HL-60 (cell line): Measurements from ENCODE around the gene TEC.
A peak's percentile ranks its signal among the peaks of the same experiment; 100 is the strongest.

Source experiments
- DNase-seq, 2 experiments: peaks; one replicate each; pipeline ENCODE4 v3.0.0-alpha.2; 2010 to 2020; ENCODE audit warnings: low read depth in 1 of 2, low spot score in 1 of 2
- H3K27ac ChIP-seq: fragments of 250-450 bp; sonication (Bioruptor Pico); replicated peaks from 2 replicates; pipeline ENCODE4 v1.5.1; 2020; ENCODE audit warnings: mild to moderate bottlenecking, moderate library complexity
- H3K27me3 ChIP-seq: fragments of 250-450 bp; sonication (Bioruptor Pico); 2 replicates; pipeline ENCODE4 v1.5.1; 2021; ENCODE audit warnings: mild to moderate bottlenecking, moderate library complexity; ENCODE audit not compliant: insufficient read depth, poor library complexity, severe bottlenecking
- H3K4me3 ChIP-seq: replicated peaks from 2 replicates; pipeline ENCODE4 v1.5.1; 2011; ENCODE audit warnings: mild to moderate bottlenecking, control low read depth, low read length; ENCODE audit not compliant: insufficient read depth
- CTCF ChIP-seq: IDR thresholded peaks from one replicate; pipeline ENCODE4 v1.5.1; 2011; ENCODE audit warnings: low read length, control low read depth, inconsistent platforms; ENCODE audit not compliant: insufficient read depth
- GABPA ChIP-seq: IDR thresholded peaks from 2 replicates; pipeline ENCODE4 v1.6.1; 2012; ENCODE audit warnings: low read depth
- POLR2AphosphoS5 ChIP-seq: IDR thresholded peaks from 2 replicates; pipeline ENCODE4 v1.6.1; 2012; ENCODE audit warnings: low read depth
- SPI1 ChIP-seq: IDR thresholded peaks from 2 replicates; pipeline ENCODE4 v1.6.1; 2012; ENCODE audit warnings: low read depth, mild to moderate bottlenecking, borderline replicate concordance
- TF ChIP-seq, protein P1 (sequence below): IDR thresholded peaks from 2 replicates; pipeline ENCODE4 v1.6.1; 2012; ENCODE audit warnings: low read depth; ENCODE audit not compliant: insufficient replicate concordance

TEC gene

DNA sequence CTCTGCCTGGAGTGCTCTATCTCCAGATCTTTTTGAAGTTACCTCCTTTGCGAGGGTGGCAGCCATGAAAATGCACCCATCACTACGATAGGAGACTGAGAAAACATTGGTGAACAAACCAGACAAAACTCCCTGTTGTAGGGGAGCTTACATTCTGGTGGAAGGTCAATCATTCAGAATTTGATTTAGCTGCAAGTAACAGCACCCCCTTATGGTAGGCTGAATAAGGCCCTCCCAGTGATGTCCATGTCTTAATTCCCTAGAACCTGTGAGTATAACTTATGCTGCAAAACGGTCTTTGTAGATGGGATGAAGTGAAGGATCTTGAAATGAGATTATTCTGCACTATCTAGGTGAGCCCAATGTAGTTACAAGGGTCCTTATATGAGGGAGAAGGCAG, 5.6 kb upstream of the TEC start:
- DNase-seq = peak in 1 of 2 experiments; percentile 30
- TF ChIP-seq CTCF = peak; percentile 66
- TF ChIP-seq GABPA = no peak

GRCh38 chr4:48271626-48272025, 2.0 kb upstream of the TEC start:
- TF ChIP-seq CTCF (no peak), POLR2AphosphoS5 (no peak), GABPA (no peak), SPI1 (no peak)
- TF ChIP-seq, protein P1, sequence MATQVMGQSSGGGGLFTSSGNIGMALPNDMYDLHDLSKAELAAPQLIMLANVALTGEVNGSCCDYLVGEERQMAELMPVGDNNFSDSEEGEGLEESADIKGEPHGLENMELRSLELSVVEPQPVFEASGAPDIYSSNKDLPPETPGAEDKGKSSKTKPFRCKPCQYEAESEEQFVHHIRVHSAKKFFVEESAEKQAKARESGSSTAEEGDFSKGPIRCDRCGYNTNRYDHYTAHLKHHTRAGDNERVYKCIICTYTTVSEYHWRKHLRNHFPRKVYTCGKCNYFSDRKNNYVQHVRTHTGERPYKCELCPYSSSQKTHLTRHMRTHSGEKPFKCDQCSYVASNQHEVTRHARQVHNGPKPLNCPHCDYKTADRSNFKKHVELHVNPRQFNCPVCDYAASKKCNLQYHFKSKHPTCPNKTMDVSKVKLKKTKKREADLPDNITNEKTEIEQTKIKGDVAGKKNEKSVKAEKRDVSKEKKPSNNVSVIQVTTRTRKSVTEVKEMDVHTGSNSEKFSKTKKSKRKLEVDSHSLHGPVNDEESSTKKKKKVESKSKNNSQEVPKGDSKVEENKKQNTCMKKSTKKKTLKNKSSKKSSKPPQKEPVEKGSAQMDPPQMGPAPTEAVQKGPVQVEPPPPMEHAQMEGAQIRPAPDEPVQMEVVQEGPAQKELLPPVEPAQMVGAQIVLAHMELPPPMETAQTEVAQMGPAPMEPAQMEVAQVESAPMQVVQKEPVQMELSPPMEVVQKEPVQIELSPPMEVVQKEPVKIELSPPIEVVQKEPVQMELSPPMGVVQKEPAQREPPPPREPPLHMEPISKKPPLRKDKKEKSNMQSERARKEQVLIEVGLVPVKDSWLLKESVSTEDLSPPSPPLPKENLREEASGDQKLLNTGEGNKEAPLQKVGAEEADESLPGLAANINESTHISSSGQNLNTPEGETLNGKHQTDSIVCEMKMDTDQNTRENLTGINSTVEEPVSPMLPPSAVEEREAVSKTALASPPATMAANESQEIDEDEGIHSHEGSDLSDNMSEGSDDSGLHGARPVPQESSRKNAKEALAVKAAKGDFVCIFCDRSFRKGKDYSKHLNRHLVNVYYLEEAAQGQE = no peak
- Histone ChIP-seq H3K27me3 (no peaks in the 10 kb centered on the region), H3K27ac (no peak overlapping the region), H3K4me3 (no peak overlapping the region)
- no peak for DNase-seq

More for the DNA sequence above, 5.6 kb upstream of the TEC start:
- H3K27me3 ChIP-seq = no peaks in the 10 kb centered on the region
- H3K27ac ChIP-seq = no peak overlapping the region
- no peak overlapping the region for H3K4me3 ChIP-seq

DNA sequence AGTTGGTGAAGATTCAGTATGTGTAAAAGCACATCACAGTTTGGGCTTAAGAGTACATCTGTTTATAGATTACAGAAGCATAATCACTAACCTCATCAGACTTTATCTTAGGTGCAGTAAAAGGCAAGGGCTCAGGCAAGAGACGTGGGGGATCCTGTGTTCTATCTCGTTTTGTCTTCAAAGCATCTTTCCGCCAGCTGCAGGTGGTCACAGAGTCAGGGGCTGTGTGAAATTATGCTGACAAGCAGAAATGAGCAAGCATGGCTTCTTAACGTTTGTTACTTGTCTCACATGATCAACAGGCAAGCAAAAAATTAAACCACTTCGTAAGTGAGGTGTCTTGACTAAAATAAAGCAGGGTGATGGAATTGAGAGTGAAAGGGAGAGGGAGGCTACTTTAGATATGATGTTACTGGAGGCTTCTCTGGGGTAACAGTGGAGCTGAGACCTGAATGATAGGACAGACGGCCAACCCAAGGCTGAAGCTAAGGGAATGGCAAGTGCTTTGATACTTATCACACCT, 1.4 kb upstream of the TEC start:
- H3K27me3 ChIP-seq = no peaks in the 10 kb centered on the region
- TF ChIP-seq GABPA = no peak
- TF ChIP-seq SPI1 = no peak
- TF ChIP-seq CTCF = no peak
- TF ChIP-seq, protein P1 = no peak
- TF ChIP-seq POLR2AphosphoS5 = no peak
- DNase-seq = no peak
- no peak overlapping the region for H3K27ac ChIP-seq
- no peak overlapping the region for H3K4me3 ChIP-seq

DNA sequence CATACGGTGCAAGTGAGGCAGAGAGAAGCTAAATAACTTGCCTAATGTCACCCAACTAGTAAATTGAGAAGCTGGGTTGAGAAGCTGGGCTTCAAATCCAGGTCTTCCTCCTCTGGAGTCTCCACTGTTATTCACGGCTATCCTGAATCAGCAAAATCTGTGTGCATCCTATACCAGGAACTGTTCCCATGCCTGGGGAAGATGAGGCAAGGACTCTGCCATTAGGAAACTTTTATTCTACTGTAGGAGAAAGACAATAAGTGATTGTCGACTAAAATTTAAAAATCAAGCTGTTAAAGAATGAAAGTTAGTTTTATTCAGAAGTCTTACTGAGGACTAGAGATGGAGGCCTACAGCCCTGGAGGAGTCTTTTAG, 872 bp upstream of the TEC start:
- H3K27ac ChIP-seq = peak overlapping the region; percentile 82
- peak overlapping the region; percentile 96 for H3K4me3 ChIP-seq
- no peaks in the 10 kb centered on the region for H3K27me3 ChIP-seq
- no peak for DNase-seq
- TF ChIP-seq GABPA (no peak), SPI1 (no peak), CTCF (no peak), POLR2AphosphoS5 (no peak)
- TF ChIP-seq, protein P1 = no peak
